Panc1 (cell line): ENCODE measurements around the gene AMTN. TPM values are rescaled to one million over a fixed set of nuclear protein-coding genes. Genes with fewer than 3 reads are reported as not detected.

Experiments used
- ATAC-seq: fragments of 200-7000 bp; cut with Tn5 transposase; 2 replicates; pipeline ENCODE4 v1.9.1; 2020; ENCODE audit warnings: mild to moderate bottlenecking, moderate library complexity
- BruUV-seq: library from RNA; stranded (reverse); fragments of 400-500 nt; replicated peaks from 2 replicates; lab custom pipeline; 2021; lab: Mats Ljungman, UMichigan
- CTCF ChIA-PET: fragments of 300-600 bp; sonication (Branson Sonifier 250); formaldehyde crosslinking; loops from one replicate; lab custom pipeline; 2022; ENCODE audit warnings: antibody characterized with exemption; lab: Charles Lee
- POLR2A ChIA-PET: fragments of 300-600 bp; sonication (Branson Sonifier 250); formaldehyde crosslinking; loops from one replicate; lab custom pipeline; 2022; ENCODE audit warnings: antibody characterized with exemption; lab: Charles Lee
- DNase-seq: peaks from one replicate; pipeline ENCODE4 v3.0.0-alpha.2; 2010; ENCODE audit warnings: low read depth, low spot score
- H3K27ac ChIP-seq: 2 replicates; pipeline ENCODE4 v1.5.1; 2011; ENCODE audit warnings: mild to moderate bottlenecking, low read length, inconsistent platforms
- H3K27me3 ChIP-seq: fragments of 200-500 bp; sonication (Bioruptor generic); 2 replicates; pipeline ENCODE4 v1.6.0; 2014; ENCODE audit warnings: low read length, inconsistent platforms; ENCODE audit not compliant: control insufficient read depth, insufficient read depth
- H3K36me3 ChIP-seq: fragments of 200-500 bp; sonication (Bioruptor generic); 2 replicates; pipeline ENCODE4 v1.5.1; 2014; ENCODE audit warnings: inconsistent platforms, mild to moderate bottlenecking, low read length, moderate library complexity; ENCODE audit not compliant: control insufficient read depth, insufficient read depth
- H3K4me1 ChIP-seq: 2 replicates; pipeline ENCODE4 v1.5.1; 2011; ENCODE audit warnings: inconsistent platforms, mild to moderate bottlenecking, low read length, moderate library complexity; ENCODE audit not compliant: control insufficient read depth, insufficient read depth
- H3K4me3 ChIP-seq, 2 experiments: 2 replicates each; pipeline ENCODE4 v1.5.1; 2011 to 2012; ENCODE audit warnings: low read depth in 2 of 2, low read length in 2 of 2, mild to moderate bottlenecking in 2 of 2, inconsistent platforms in 1 of 2, moderate library complexity in 1 of 2
- H3K9me3 ChIP-seq: fragments of 200-500 bp; sonication (Bioruptor generic); 2 replicates; pipeline ENCODE4 v1.5.1; 2014; ENCODE audit warnings: low read depth, mild to moderate bottlenecking, inconsistent platforms, low read length, moderate library complexity; ENCODE audit not compliant: control insufficient read depth, insufficient read depth
- POLR2AphosphoS5 ChIP-seq: IDR thresholded peaks from 2 replicates; pipeline ENCODE4 v1.6.1; 2012; ENCODE audit warnings: mild to moderate bottlenecking, low read depth, low read length, moderate library complexity
- SIN3A ChIP-seq: IDR thresholded peaks from 2 replicates; pipeline ENCODE4 v1.6.1; 2012; ENCODE audit warnings: low read depth, mild to moderate bottlenecking, low read length, moderate library complexity, borderline replicate concordance; ENCODE audit not compliant: insufficient read depth
- TCF7L2 ChIP-seq: IDR thresholded peaks from 2 replicates; pipeline ENCODE4 v1.6.1; 2011; ENCODE audit warnings: mild to moderate bottlenecking, low read depth, low read length, inconsistent platforms
- in situ Hi-C: cut with HindIII; loops from 2 replicates; pipeline ENCODE4 v1.10.0; 2016; ENCODE audit warnings: low sequenced_read_pairs, low pct_unique_long_range_greater_than_20kb
- intact Hi-C: fragments of 100-400 bp; cut with micrococcal nuclease; formaldehyde crosslinking; loops from one replicate; pipeline ENCODE4 v1.10.0; 2022; ENCODE audit not compliant: unreplicated experiment
- total RNA-seq: library from RNA; stranded (reverse); gene quantifications from one replicate; pipeline ENCODE4 v1.2.1, GENCODE V29; 2021; ENCODE audit not compliant: unreplicated experiment
- TF ChIP-seq, protein P1 (sequence below): fragments of 450-650 bp; IDR thresholded peaks from 2 replicates; pipeline ENCODE4 v1.5.1; 2017; ENCODE audit warnings: mild to moderate bottlenecking

The AMTN gene
- total RNA-seq, 1 experiment from 2014 or later = not detected

DNA sequence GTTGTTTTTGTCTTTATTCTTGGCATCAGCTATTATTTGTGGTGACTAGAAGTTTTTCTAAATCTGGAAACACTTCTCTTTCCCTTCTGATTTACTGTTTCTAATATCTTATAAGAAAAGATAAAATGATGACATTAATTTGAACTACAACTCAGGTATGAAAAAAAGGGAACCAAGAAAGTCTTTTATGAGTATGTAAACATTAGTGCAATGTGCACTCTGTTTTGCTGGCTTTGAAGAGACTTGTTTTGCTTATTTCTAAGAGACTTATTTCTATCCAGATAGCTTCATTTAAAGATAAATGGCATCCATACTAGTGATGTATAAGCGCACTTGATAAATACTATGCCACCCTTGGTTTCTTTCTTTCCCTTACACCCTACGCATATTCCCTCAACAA is 63.6 kb downstream of the AMTN start:
- Histone ChIP-seq H3K9me3 (no peaks in the 10 kb centered on the region), H3K27me3 (no peaks in the 10 kb centered on the region), H3K4me1 (no peaks in the 10 kb centered on the region), H3K36me3 (no peaks in the 10 kb centered on the region), H3K27ac (no peak overlapping the region), H3K4me3 (no peak overlapping the region)
- ATAC-seq = no peak
- POLR2A ChIA-PET = no interaction called here
- no peak for DNase-seq
- intact Hi-C loops = no loop called here
- BruUV-seq = no TSS peak
- TF ChIP-seq TCF7L2 = no peak
- TF ChIP-seq, protein P1, sequence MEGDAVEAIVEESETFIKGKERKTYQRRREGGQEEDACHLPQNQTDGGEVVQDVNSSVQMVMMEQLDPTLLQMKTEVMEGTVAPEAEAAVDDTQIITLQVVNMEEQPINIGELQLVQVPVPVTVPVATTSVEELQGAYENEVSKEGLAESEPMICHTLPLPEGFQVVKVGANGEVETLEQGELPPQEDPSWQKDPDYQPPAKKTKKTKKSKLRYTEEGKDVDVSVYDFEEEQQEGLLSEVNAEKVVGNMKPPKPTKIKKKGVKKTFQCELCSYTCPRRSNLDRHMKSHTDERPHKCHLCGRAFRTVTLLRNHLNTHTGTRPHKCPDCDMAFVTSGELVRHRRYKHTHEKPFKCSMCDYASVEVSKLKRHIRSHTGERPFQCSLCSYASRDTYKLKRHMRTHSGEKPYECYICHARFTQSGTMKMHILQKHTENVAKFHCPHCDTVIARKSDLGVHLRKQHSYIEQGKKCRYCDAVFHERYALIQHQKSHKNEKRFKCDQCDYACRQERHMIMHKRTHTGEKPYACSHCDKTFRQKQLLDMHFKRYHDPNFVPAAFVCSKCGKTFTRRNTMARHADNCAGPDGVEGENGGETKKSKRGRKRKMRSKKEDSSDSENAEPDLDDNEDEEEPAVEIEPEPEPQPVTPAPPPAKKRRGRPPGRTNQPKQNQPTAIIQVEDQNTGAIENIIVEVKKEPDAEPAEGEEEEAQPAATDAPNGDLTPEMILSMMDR = no peak
- TF ChIP-seq POLR2AphosphoS5 = no peak
- no peak for TF ChIP-seq SIN3A
- CTCF ChIA-PET = no interaction called here
- in situ Hi-C loops = no loop called here

Other genes starting within 250 kb of the AMTN start
- not detected for gene CABS1, start 183.6 kb upstream of the AMTN start, total RNA-seq
- not detected for gene SMR3A, start 157.8 kb upstream of the AMTN start, total RNA-seq
- gene SMR3B, start 135.4 kb upstream of the AMTN start, total RNA-seq = not detected
- gene OPRPN, start 120.6 kb upstream of the AMTN start, total RNA-seq = not detected
- not detected for gene MUC7, start 46.4 kb upstream of the AMTN start, total RNA-seq
- not detected for gene AMBN, start 73.7 kb downstream of the AMTN start, total RNA-seq
- gene ENAM, start 110.2 kb downstream of the AMTN start, total RNA-seq = not detected
- gene JCHAIN, start 147.9 kb downstream of the AMTN start, total RNA-seq = 0.36 TPM
- gene UTP3, start 170.0 kb downstream of the AMTN start, total RNA-seq = 20.6 TPM
- 29.6 TPM for gene RUFY3, start 203.4 kb downstream of the AMTN start, total RNA-seq